SK-N-SH treated with all-trans-retinoic acid at 6 μM for 48 hours (cell line): Measurements from ENCODE around the gene TEDC2.

ENCODE experiments used
- GLIS3 ChIP-seq: fragments of 250-450 bp; sonication (Bioruptor Pico); IDR thresholded peaks from 2 replicates; pipeline ENCODE4 v1.5.0; 2020; ENCODE audit warnings: mild to moderate bottlenecking, moderate library complexity
- PPARA ChIP-seq: fragments of 250-450 bp; sonication (Bioruptor Pico); IDR thresholded peaks from 2 replicates; pipeline ENCODE4 v1.5.0; 2020; ENCODE audit warnings: mild to moderate bottlenecking, borderline replicate concordance
- SNAI2 ChIP-seq: fragments of 250-450 bp; sonication (Bioruptor Pico); IDR thresholded peaks from 2 replicates; pipeline ENCODE4 v1.5.0; 2020; ENCODE audit warnings: mild to moderate bottlenecking, moderate library complexity
- TOX ChIP-seq: fragments of 250-450 bp; sonication (Bioruptor Pico); IDR thresholded peaks from 2 replicates; pipeline ENCODE4 v1.8.0; 2021; ENCODE audit warnings: mild to moderate bottlenecking, moderate library complexity, borderline replicate concordance
- ZFP3 ChIP-seq: fragments of 250-450 bp; sonication (Bioruptor Pico); IDR thresholded peaks from 2 replicates; pipeline ENCODE4 v1.5.0; 2020; ENCODE audit warnings: mild to moderate bottlenecking, moderate library complexity
- ZNF70 ChIP-seq: fragments of 450-650 bp; formaldehyde crosslinking; IDR thresholded peaks from 2 replicates; pipeline ENCODE4 v1.5.0; 2020; ENCODE audit warnings: mild to moderate bottlenecking, moderate library complexity
- TF ChIP-seq, protein P1 (sequence below): fragments of 250-450 bp; sonication (Bioruptor Pico); IDR thresholded peaks from 2 replicates; pipeline ENCODE4 v1.5.1; 2020; ENCODE audit warnings: low read depth, mild to moderate bottlenecking, moderate library complexity
- TF ChIP-seq, protein P2 (sequence below): fragments of 250-450 bp; sonication (Bioruptor Pico); IDR thresholded peaks from 2 replicates; pipeline ENCODE4 v1.8.0; 2020; ENCODE audit warnings: mild to moderate bottlenecking, moderate library complexity, borderline replicate concordance
- TF ChIP-seq, protein P3 (sequence below): fragments of 250-450 bp; sonication (Bioruptor Pico); IDR thresholded peaks from 2 replicates; pipeline ENCODE4 v1.8.0; 2021; ENCODE audit warnings: low read depth, mild to moderate bottlenecking, moderate library complexity, borderline replicate concordance

DNA sequence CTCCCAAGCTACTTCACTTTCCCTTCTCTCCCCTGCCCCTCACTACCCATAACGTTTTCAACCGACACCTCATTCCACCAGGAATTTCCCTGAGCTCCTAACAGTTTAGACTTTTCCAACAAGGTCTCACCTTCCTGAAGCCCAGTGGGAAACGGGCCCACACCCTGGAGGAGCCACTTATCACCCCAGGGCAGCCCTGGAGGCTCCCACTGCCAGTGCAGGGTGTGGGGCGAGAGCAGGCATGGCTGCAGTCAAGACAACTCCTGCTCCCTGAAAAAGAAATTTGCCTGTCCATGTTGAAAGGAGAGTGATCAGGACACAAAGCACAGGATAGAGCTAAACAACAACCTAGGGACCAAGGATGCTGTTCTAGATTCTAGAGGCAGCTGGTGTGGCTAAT, 32.4 kb upstream of the TEDC2 start:
- TF ChIP-seq, protein P1, sequence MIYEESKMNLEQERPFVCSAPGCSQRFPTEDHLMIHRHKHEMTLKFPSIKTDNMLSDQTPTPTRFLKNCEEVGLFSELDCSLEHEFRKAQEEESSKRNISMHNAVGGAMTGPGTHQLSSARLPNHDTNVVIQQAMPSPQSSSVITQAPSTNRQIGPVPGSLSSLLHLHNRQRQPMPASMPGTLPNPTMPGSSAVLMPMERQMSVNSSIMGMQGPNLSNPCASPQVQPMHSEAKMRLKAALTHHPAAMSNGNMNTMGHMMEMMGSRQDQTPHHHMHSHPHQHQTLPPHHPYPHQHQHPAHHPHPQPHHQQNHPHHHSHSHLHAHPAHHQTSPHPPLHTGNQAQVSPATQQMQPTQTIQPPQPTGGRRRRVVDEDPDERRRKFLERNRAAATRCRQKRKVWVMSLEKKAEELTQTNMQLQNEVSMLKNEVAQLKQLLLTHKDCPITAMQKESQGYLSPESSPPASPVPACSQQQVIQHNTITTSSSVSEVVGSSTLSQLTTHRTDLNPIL: no peak
- no peak for TF ChIP-seq PPARA (CRISPR knock-in tag)
- TF ChIP-seq GLIS3 (CRISPR knock-in tag): no peak
- TF ChIP-seq, protein P2, sequence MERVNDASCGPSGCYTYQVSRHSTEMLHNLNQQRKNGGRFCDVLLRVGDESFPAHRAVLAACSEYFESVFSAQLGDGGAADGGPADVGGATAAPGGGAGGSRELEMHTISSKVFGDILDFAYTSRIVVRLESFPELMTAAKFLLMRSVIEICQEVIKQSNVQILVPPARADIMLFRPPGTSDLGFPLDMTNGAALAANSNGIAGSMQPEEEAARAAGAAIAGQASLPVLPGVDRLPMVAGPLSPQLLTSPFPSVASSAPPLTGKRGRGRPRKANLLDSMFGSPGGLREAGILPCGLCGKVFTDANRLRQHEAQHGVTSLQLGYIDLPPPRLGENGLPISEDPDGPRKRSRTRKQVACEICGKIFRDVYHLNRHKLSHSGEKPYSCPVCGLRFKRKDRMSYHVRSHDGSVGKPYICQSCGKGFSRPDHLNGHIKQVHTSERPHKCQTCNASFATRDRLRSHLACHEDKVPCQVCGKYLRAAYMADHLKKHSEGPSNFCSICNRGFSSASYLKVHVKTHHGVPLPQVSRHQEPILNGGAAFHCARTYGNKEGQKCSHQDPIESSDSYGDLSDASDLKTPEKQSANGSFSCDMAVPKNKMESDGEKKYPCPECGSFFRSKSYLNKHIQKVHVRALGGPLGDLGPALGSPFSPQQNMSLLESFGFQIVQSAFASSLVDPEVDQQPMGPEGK (CRISPR knock-in tag): no peak
- TF ChIP-seq TOX: no peak
- no peak for TF ChIP-seq SNAI2 (CRISPR knock-in tag)
- TF ChIP-seq ZFP3 (CRISPR knock-in tag): no peak
- TF ChIP-seq, protein P3, sequence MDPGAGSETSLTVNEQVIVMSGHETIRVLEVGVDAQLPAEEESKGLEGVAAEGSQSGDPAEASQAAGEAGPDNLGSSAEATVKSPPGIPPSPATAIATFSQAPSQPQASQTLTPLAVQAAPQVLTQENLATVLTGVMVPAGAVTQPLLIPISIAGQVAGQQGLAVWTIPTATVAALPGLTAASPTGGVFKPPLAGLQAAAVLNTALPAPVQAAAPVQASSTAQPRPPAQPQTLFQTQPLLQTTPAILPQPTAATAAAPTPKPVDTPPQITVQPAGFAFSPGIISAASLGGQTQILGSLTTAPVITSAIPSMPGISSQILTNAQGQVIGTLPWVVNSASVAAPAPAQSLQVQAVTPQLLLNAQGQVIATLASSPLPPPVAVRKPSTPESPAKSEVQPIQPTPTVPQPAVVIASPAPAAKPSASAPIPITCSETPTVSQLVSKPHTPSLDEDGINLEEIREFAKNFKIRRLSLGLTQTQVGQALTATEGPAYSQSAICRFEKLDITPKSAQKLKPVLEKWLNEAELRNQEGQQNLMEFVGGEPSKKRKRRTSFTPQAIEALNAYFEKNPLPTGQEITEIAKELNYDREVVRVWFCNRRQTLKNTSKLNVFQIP (CRISPR knock-in tag): no peak
- TF ChIP-seq ZNF70 (CRISPR knock-in tag): no peak
